B cell (primary cell): ENCODE measurements around the gene VPS26B. TPM values are rescaled to one million over a fixed set of nuclear protein-coding genes. Genes with fewer than 3 reads are reported as not detected.
A peak's percentile ranks its signal among the peaks of the same experiment; 100 is the strongest.

Experiments used
- ATAC-seq: fragments of 200-7000 bp; cut with Tn5 transposase; one replicate; pipeline ENCODE4 v1.10.0; 2021; ENCODE audit warnings: low read depth, mild to moderate bottlenecking, moderate number of reproducible peaks, moderate library complexity
- CTCF ChIA-PET: fragments of 350-600 bp; sonication (Branson Sonifier 250); formaldehyde crosslinking; loops from one replicate; lab custom pipeline; 2021; ENCODE audit warnings: antibody characterized with exemption, inconsistent platforms; lab: Charles Lee
- POLR2A ChIA-PET: fragments of 350-600 bp; sonication (Branson Sonifier 250); formaldehyde crosslinking; loops from one replicate; lab custom pipeline; 2021; ENCODE audit warnings: antibody characterized with exemption; lab: Charles Lee
- DNase-seq: peaks from one replicate; pipeline ENCODE4 v3.0.0; 2013
- H2AFZ ChIP-seq: 2 replicates; pipeline ENCODE4 v1.6.1; 2012; ENCODE audit warnings: mild to moderate bottlenecking, low read depth, low read length; ENCODE audit not compliant: insufficient read depth, poor library complexity, severe bottlenecking
- H3K27ac ChIP-seq, 2 donors: 1 replicate in 1 of 2; 2 replicates in 1 of 2; pipeline ENCODE4 v1.5.1; 2012 to 2013; ENCODE audit warnings: low read length in 2 of 2, mild to moderate bottlenecking in 2 of 2, moderate library complexity in 1 of 2
- H3K27me3 ChIP-seq, 4 experiments: fragments of 200-600 bp in 1 of 4; sonication (generic) in 1 of 4; replicated peaks in 1 of 4; 1 replicate in 2 of 4; 2 replicates in 2 of 4; pipeline versions ENCODE4 v1.6.1 to v1.7.0; 2013 to 2016; ENCODE audit warnings: low read length in 3 of 4, mild to moderate bottlenecking in 2 of 4, mixed read lengths in 1 of 4, moderate library complexity in 1 of 4; ENCODE audit not compliant: insufficient read depth in 4 of 4, control insufficient read depth in 3 of 4; ENCODE audit errors: control extremely low read depth in 1 of 4
- H3K36me3 ChIP-seq, 2 experiments: replicated peaks in 1 of 2; 1 replicate in 1 of 2; 2 replicates in 1 of 2; pipeline versions ENCODE4 v1.6.1 to v1.7.1; 2013; ENCODE audit warnings: low read length in 1 of 2; ENCODE audit not compliant: insufficient read depth in 2 of 2, control insufficient read depth in 1 of 2; ENCODE audit errors: control extremely low read depth in 1 of 2, extremely low read depth in 1 of 2
- H3K4me1 ChIP-seq, 2 donors: fragments of 200-600 bp in 1 of 2; sonication (generic) in 1 of 2; 1 replicate in 1 of 2; 2 replicates in 1 of 2; pipeline versions ENCODE4 v1.5.1 to v1.6.1; 2013 to 2017; ENCODE audit warnings: low read length in 2 of 2; ENCODE audit not compliant: control insufficient read depth in 2 of 2, insufficient read depth in 2 of 2
- H3K4me2 ChIP-seq: replicated peaks from 2 replicates; pipeline ENCODE3; 2012; ENCODE audit warnings: mild to moderate bottlenecking, low read depth, low read length; ENCODE audit not compliant: poor library complexity, severe bottlenecking
- H3K4me3 ChIP-seq, 5 experiments: fragments of 200-600 bp in 1 of 5; sonication (generic) in 1 of 5; 1 replicate in 3 of 5; 2 replicates in 2 of 5; pipeline versions ENCODE4 v1.5.1 to v1.7.0; 2011 to 2016; ENCODE audit warnings: low read length in 4 of 5, mild to moderate bottlenecking in 4 of 5, low read depth in 2 of 5, control low read depth in 1 of 5, moderate library complexity in 1 of 5; ENCODE audit not compliant: insufficient read depth in 1 of 5; ENCODE audit errors: control extremely low read depth in 1 of 5, extremely low read depth in 1 of 5
- H3K79me2 ChIP-seq: fragments of 200-600 bp; sonication (generic); one replicate; pipeline ENCODE4 v1.6.0; 2016; ENCODE audit warnings: low read length; ENCODE audit not compliant: control insufficient read depth, insufficient read depth
- H3K9ac ChIP-seq: fragments of 200-600 bp; sonication (generic); 2 replicates; pipeline ENCODE4 v1.6.1; 2017; ENCODE audit warnings: mild to moderate bottlenecking, low read length, moderate library complexity
- H3K9me3 ChIP-seq, 3 donors: one replicate each; pipeline versions ENCODE4 v1.6.1 to v1.7.1; 2013; ENCODE audit warnings: low read length in 2 of 3; ENCODE audit not compliant: control insufficient read depth in 2 of 3, insufficient read depth in 1 of 3; ENCODE audit errors: control extremely low read depth in 1 of 3
- H4K20me1 ChIP-seq: 2 replicates; pipeline ENCODE4 v1.6.0; 2012; ENCODE audit warnings: mild to moderate bottlenecking, low read length; ENCODE audit not compliant: insufficient read depth, control insufficient read depth, poor library complexity, severe bottlenecking
- H3K27ac Mint-ChIP-seq: one replicate; pipeline ENCODE4 v1.8.0; 2021; ENCODE audit warnings: mixed read lengths
- H3K27me3 Mint-ChIP-seq: one replicate; pipeline ENCODE4 v1.8.0; 2021; ENCODE audit warnings: mixed read lengths
- H3K4me1 Mint-ChIP-seq: one replicate; pipeline ENCODE4 v1.8.0; 2021; ENCODE audit warnings: mixed read lengths
- H3K4me3 Mint-ChIP-seq: one replicate; pipeline ENCODE4 v1.8.0; 2021; ENCODE audit warnings: mixed read lengths
- H3K9me3 Mint-ChIP-seq: one replicate; pipeline ENCODE4 v1.8.0; 2022; ENCODE audit warnings: mixed read lengths; ENCODE audit not compliant: insufficient read depth
- EZH2 ChIP-seq: IDR thresholded peaks from 2 replicates; pipeline ENCODE4 v1.6.1; 2012; ENCODE audit warnings: borderline replicate concordance, low read depth, mild to moderate bottlenecking, moderate library complexity, low read length; ENCODE audit not compliant: insufficient read depth, poor library complexity, severe bottlenecking
- WGBS: methylation state at CpG from one replicate; pipeline ENCODE4 v1.1.5; 2013; ENCODE audit warnings: missing lambda C conversion rate; ENCODE audit not compliant: insufficient coverage; 5-methylcytosine and 5-hydroxymethylcytosine counted together
- intact Hi-C: fragments of 100-400 bp; cut with micrococcal nuclease; formaldehyde crosslinking; loops from one replicate; pipeline ENCODE4 v1.10.0; 2022
- polyA plus RNA-seq: library from polyadenylated mRNA; depleted of rRNA; stranded (reverse); fragments of >200 nt; gene quantifications from 2 replicates; pipeline ENCODE4 v1.2.3, GENCODE V29; 2012
- total RNA-seq, 2 donors: library from RNA; stranded (reverse); fragments of 120-200 nt in 1 of 2; gene quantifications; 1 replicate in 1 of 2; 2 replicates in 1 of 2; pipeline versions ENCODE4 v1.2.3 to v1.2.4, GENCODE V29; 2013 to 2022
- TF ChIP-seq, protein P1 (sequence below): fragments of 200-600 bp; IDR thresholded peaks from one replicate; pipeline ENCODE4 v1.8.0; 2022; ENCODE audit warnings: antibody characterized with exemption, mild to moderate bottlenecking

Gene VPS26B
- total and polyA plus RNA-seq, 2 donors (not counting 1 experiment from before 2014, with no cell fraction given) = 14.7 to 38.5 TPM

DNA sequence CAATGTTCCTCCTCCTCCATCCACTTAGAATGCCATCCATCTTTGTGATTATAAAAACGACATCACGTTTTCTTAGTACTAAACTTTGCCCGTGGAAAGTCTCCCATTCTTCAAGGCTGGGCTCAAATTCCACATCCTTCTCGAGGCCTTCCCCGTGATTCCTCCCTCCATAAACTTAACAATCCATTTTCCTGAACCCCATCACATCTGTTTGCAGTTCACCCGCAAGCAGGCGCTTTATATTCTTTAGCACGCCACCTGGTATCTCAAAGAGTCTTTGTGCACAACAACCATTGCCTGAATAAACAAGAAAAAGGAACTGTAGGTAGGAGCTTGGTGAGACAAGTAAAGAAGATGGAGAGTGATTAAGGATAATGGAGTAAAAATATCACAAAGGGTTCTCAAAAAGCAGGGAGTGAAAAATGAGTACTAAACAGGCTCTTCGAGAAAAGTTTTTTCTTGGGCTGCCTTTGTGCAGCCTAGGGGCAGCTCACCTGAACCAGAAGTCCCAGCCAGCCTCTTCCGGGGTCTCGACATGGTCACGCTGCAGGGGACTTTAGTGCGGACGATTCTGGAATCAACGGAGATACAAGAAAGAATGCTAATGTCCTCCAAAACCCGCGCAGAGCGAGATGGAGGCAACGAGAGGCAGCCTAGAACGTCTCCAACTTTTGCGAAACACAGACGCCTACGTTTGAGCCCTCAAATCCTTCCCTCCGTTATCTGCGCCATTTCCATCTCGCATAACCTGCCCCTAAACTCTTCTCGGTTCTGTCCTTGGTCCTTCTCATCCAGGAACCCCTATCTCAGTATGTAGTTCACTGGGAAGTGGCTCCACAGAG lies 28.1 kb downstream of the VPS26B start:
- CTCF ChIA-PET = interaction anchor here (1.0 to 3.3 kb wide), 8 partner anchors 9 to 42 kb away, joined by 3 to 14 read pairs (median 4); partner anchors contain the start of genes NCAPD3 and VPS26B
- ATAC-seq (no peak), DNase-seq (no peak)
- Histone ChIP-seq H3K27me3 (no peaks in the 10 kb centered on the region), H3K9ac (peak overlapping the region; percentile 82), H3K4me1 (peaks cover 10 to 15% of the 10 kb centered on the region in 2 donors), H3K79me2 (peaks cover 7% of the 10 kb centered on the region), H4K20me1 (no peaks in the 10 kb centered on the region), H3K4me2 (peak overlapping the region; percentile 94), H3K36me3 (peaks cover 0 to 29% of the 10 kb centered on the region in 2 experiments), H3K9me3 (no peaks in the 10 kb centered on the region), H3K27ac (no peak overlapping the region), H3K4me3 (peak overlapping the region; percentile 81 to 100 (median 93)), H2AFZ (peak overlapping the region; percentile 95)
- intact Hi-C loops = loop anchor here (1.0 to 2.0 kb wide), 5 partner anchors 24 to 183 kb away; partner anchors contain the start of genes GLB1L2, JAM3 and VPS26B
- Mint-ChIP-seq H3K27me3 (no peaks in the 10 kb centered on the region), H3K27ac (peak overlapping the region; percentile 18), H3K9me3 (no peaks in the 10 kb centered on the region), H3K4me3 (peak overlapping the region; percentile 91), H3K4me1 (peaks cover 28% of the 10 kb centered on the region)
- no peak for TF ChIP-seq EZH2
- TF ChIP-seq, protein P1, sequence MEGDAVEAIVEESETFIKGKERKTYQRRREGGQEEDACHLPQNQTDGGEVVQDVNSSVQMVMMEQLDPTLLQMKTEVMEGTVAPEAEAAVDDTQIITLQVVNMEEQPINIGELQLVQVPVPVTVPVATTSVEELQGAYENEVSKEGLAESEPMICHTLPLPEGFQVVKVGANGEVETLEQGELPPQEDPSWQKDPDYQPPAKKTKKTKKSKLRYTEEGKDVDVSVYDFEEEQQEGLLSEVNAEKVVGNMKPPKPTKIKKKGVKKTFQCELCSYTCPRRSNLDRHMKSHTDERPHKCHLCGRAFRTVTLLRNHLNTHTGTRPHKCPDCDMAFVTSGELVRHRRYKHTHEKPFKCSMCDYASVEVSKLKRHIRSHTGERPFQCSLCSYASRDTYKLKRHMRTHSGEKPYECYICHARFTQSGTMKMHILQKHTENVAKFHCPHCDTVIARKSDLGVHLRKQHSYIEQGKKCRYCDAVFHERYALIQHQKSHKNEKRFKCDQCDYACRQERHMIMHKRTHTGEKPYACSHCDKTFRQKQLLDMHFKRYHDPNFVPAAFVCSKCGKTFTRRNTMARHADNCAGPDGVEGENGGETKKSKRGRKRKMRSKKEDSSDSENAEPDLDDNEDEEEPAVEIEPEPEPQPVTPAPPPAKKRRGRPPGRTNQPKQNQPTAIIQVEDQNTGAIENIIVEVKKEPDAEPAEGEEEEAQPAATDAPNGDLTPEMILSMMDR = no peak
- POLR2A ChIA-PET = interaction anchor here (1.4 kb wide), 1 partner anchor 28 kb away, joined by 6 read pairs; the partner anchor contains the start of genes NCAPD3 and VPS26B
- 12% methylated on average over 18 of the region's 27 CpGs for WGBS
